IMR-90 (cell line): Measurements from ENCODE around the gene BCDIN3D. TPM values are rescaled to one million over a fixed set of nuclear protein-coding genes. Genes with fewer than 3 reads are reported as not detected.

Experiments used
- ATAC-seq: fragments of 200-7000 bp; cut with Tn5 transposase; 2 replicates; pipeline ENCODE4 v1.9.1; 2020; ENCODE audit warnings: low read depth, mild to moderate bottlenecking, moderate library complexity
- BruUV-seq: library from RNA; stranded (reverse); fragments of 400-500 nt; replicated peaks from 2 replicates; lab custom pipeline; 2021; lab: Mats Ljungman, UMichigan
- CTCF ChIA-PET: fragments of 300-600 bp; formaldehyde crosslinking; extraction: SDS; loops from one replicate; lab custom pipeline; 2021; ENCODE audit warnings: antibody characterized with exemption; lab: Yijun Ruan, JAX
- POLR2A ChIA-PET: fragments of 300-600 bp; sonication (Branson Sonifier 250); formaldehyde crosslinking; loops from one replicate; lab custom pipeline; 2022; ENCODE audit warnings: antibody characterized with exemption; ENCODE audit not compliant: unreplicated experiment; lab: Charles Lee
- DNase-seq: peaks from one replicate; pipeline ENCODE4 v3.0.0; 2013
- H2AFZ ChIP-seq: replicated peaks from 2 replicates; pipeline ENCODE3; 2013; ENCODE audit warnings: low read length, mild to moderate bottlenecking; ENCODE audit not compliant: poor library complexity
- H2AK5ac ChIP-seq: 2 replicates; pipeline ENCODE4 v1.6.1; 2013; ENCODE audit warnings: low read depth, low read length, inconsistent platforms
- H2AK9ac ChIP-seq: replicated peaks from 2 replicates; pipeline ENCODE3; 2013; ENCODE audit warnings: mild to moderate bottlenecking, low read depth, low read length, moderate library complexity; ENCODE audit not compliant: poor library complexity
- H2BK120ac ChIP-seq: 2 replicates; pipeline ENCODE4 v1.6.1; 2013; ENCODE audit warnings: low read depth, low read length, inconsistent platforms
- H2BK15ac ChIP-seq: 3 replicates; pipeline ENCODE4 v1.6.1; 2013; ENCODE audit warnings: low read depth, low read length, inconsistent platforms
- H2BK20ac ChIP-seq: 2 replicates; pipeline ENCODE4 v1.6.1; 2013; ENCODE audit warnings: low read depth, mild to moderate bottlenecking, inconsistent platforms, low read length, moderate library complexity
- H2BK5ac ChIP-seq: 2 replicates; pipeline ENCODE4 v1.6.1; 2013; ENCODE audit warnings: mild to moderate bottlenecking, low read depth, low read length, inconsistent platforms; ENCODE audit not compliant: poor library complexity, severe bottlenecking
- H3K14ac ChIP-seq: replicated peaks from 2 replicates; pipeline ENCODE4 v1.6.1; 2013; ENCODE audit warnings: low read depth, low read length, inconsistent platforms
- H3K18ac ChIP-seq: 2 replicates; pipeline ENCODE4 v1.6.1; 2013; ENCODE audit warnings: low read depth, low read length, control low read depth
- H3K23ac ChIP-seq: 2 replicates; pipeline ENCODE4 v1.6.1; 2013; ENCODE audit warnings: low read depth, low read length, inconsistent platforms
- H3K27ac ChIP-seq: 2 replicates; pipeline ENCODE4 v1.5.1; 2013; ENCODE audit warnings: mild to moderate bottlenecking, control low read depth, low read length; ENCODE audit not compliant: insufficient read depth
- H3K27me3 ChIP-seq: 2 replicates; pipeline ENCODE4 v1.6.1; 2013; ENCODE audit warnings: low read length; ENCODE audit not compliant: control insufficient read depth, insufficient read depth
- H3K36me3 ChIP-seq: 2 replicates; pipeline ENCODE4 v1.6.1; 2013; ENCODE audit warnings: low read length, mixed read lengths; ENCODE audit not compliant: control insufficient read depth, insufficient read depth
- H3K4ac ChIP-seq: 2 replicates; pipeline ENCODE4 v1.6.1; 2013; ENCODE audit warnings: low read depth, low read length, inconsistent platforms
- H3K4me1 ChIP-seq: 2 replicates; pipeline ENCODE4 v1.6.1; 2013; ENCODE audit warnings: low read length, mixed read lengths; ENCODE audit not compliant: control insufficient read depth, insufficient read depth
- H3K4me2 ChIP-seq: 2 replicates; pipeline ENCODE4 v1.6.1; 2013; ENCODE audit warnings: low read depth, mild to moderate bottlenecking, control low read depth, low read length, moderate library complexity
- H3K4me3 ChIP-seq: 2 replicates; pipeline ENCODE4 v1.5.1; 2013; ENCODE audit warnings: low read depth, mild to moderate bottlenecking, control low read depth, low read length, moderate library complexity; ENCODE audit not compliant: insufficient read depth
- H3K56ac ChIP-seq: 2 replicates; pipeline ENCODE4 v1.6.1; 2013; ENCODE audit warnings: low read length, inconsistent platforms; ENCODE audit not compliant: insufficient read depth; ENCODE audit errors: extremely low read depth
- H3K79me1 ChIP-seq, 2 experiments: 2 replicates each; pipeline ENCODE4 v1.6.1; 2013; ENCODE audit warnings: low read length in 2 of 2, inconsistent platforms in 1 of 2, low read depth in 1 of 2
- H3K9ac ChIP-seq: 2 replicates; pipeline ENCODE4 v1.6.1; 2013; ENCODE audit warnings: low read depth, low read length, control low read depth
- H3K9me1 ChIP-seq: 2 replicates; pipeline ENCODE4 v1.6.1; 2013; ENCODE audit warnings: low read length, inconsistent platforms; ENCODE audit not compliant: insufficient read depth
- H3K9me3 ChIP-seq: 2 replicates; pipeline ENCODE4 v1.6.1; 2013; ENCODE audit warnings: low read length; ENCODE audit not compliant: control insufficient read depth, insufficient read depth
- H4K20me1 ChIP-seq: 2 replicates; pipeline ENCODE4 v1.6.1; 2013; ENCODE audit warnings: low read length, inconsistent platforms; ENCODE audit not compliant: insufficient read depth
- H4K5ac ChIP-seq: 2 replicates; pipeline ENCODE4 v1.6.1; 2013; ENCODE audit warnings: mild to moderate bottlenecking, low read depth, low read length, control low read depth
- H4K8ac ChIP-seq, 2 experiments: 2 replicates each; pipeline ENCODE4 v1.6.1; 2013; ENCODE audit warnings: low read depth in 2 of 2, low read length in 2 of 2, control low read depth in 1 of 2, inconsistent platforms in 1 of 2
- H4K91ac ChIP-seq: 2 replicates; pipeline ENCODE4 v1.6.1; 2013; ENCODE audit warnings: low read depth, low read length, inconsistent platforms; ENCODE audit not compliant: insufficient read depth
- CEBPB ChIP-seq: IDR thresholded peaks from 2 replicates; pipeline ENCODE4 v1.6.1; 2012; ENCODE audit warnings: low read depth, low read length, improper control_type of control experiment
- CTCF ChIP-seq: conservative IDR thresholded peaks from 2 replicates; pipeline ENCODE4 v1.5.1; 2012; ENCODE audit warnings: mild to moderate bottlenecking, low read depth, low read length, improper control_type of control experiment
- ELK1 ChIP-seq: fragments of 150-350 bp; IDR thresholded peaks from 2 replicates; pipeline ENCODE4 v1.6.1; 2016; ENCODE audit warnings: low read depth, mild to moderate bottlenecking, low read length, moderate library complexity, borderline replicate concordance
- FOS ChIP-seq: fragments of 150-350 bp; IDR thresholded peaks from 2 replicates; pipeline ENCODE4 v1.6.1; 2016; ENCODE audit warnings: low read depth, low read length
- MAFK ChIP-seq: IDR thresholded peaks from 2 replicates; pipeline ENCODE4 v1.6.1; 2012; ENCODE audit warnings: low read depth, low read length, improper control_type of control experiment
- MXI1 ChIP-seq: IDR thresholded peaks from 2 replicates; pipeline ENCODE4 v1.6.1; 2012; ENCODE audit warnings: low read depth, mild to moderate bottlenecking, low read length, moderate library complexity, borderline replicate concordance
- NFE2L2 ChIP-seq: fragments of 150-350 bp; IDR thresholded peaks from 2 replicates; pipeline ENCODE4 v1.6.1; 2016; ENCODE audit warnings: low read depth, mild to moderate bottlenecking, low read length
- POLR2A ChIP-seq: IDR thresholded peaks from 2 replicates; pipeline ENCODE4 v1.6.1; 2012; ENCODE audit warnings: mild to moderate bottlenecking, low read depth, low read length
- RAD21 ChIP-seq: IDR thresholded peaks from 2 replicates; pipeline ENCODE4 v1.6.1; 2012; ENCODE audit warnings: low read length, improper control_type of control experiment
- RFX5 ChIP-seq: IDR thresholded peaks from 2 replicates; pipeline ENCODE4 v1.8.0; 2012; ENCODE audit warnings: low read depth, mild to moderate bottlenecking, low read length, moderate library complexity
- SMC3 ChIP-seq: fragments of 150-350 bp; IDR thresholded peaks from 2 replicates; pipeline ENCODE4 v1.6.1; 2016; ENCODE audit warnings: low read depth, mild to moderate bottlenecking, antibody characterized with exemption, low read length, moderate library complexity
- USF2 ChIP-seq: fragments of 150-350 bp; IDR thresholded peaks from 2 replicates; pipeline ENCODE4 v1.6.1; 2017; ENCODE audit warnings: mild to moderate bottlenecking, antibody characterized with exemption, low read length, low read depth
- WGBS, 2 experiments: methylation state at CpG; one replicate each; pipeline versions ENCODE4 v1.1.5 to v1.1.7; 2013; ENCODE audit warnings: missing lambda C conversion rate in 2 of 2; ENCODE audit not compliant: insufficient read length in 1 of 2; ENCODE audit errors: extremely low coverage in 2 of 2; 5-methylcytosine and 5-hydroxymethylcytosine counted together
- dilution Hi-C: fragments of 300-500 bp; cut with HindIII; formaldehyde crosslinking; loops from one replicate; pipeline ENCODE4 v1.14.3; 2018; ENCODE audit warnings: low sequenced_read_pairs; ENCODE audit not compliant: unreplicated experiment
- in situ Hi-C: fragments of 300-500 bp; cut with MboI; formaldehyde crosslinking; loops from 3 replicates; pipeline ENCODE4 v1.14.3; 2019; ENCODE audit warnings: low sequenced_read_pairs, inconsistent platforms, mixed read lengths
- intact Hi-C: fragments of 100-400 bp; cut with micrococcal nuclease; formaldehyde crosslinking; loops from 2 replicates; pipeline ENCODE4 v1.10.0; 2022
- polyA plus RNA-seq, 3 experiments: library from polyadenylated mRNA; depleted of rRNA; stranded (reverse); fragments of >200 nt; gene quantifications; 2 replicates each; pipeline ENCODE4 v1.2.3, GENCODE V29; 2012; ENCODE audit warnings: low replicate concordance in 1 of 3
- total RNA-seq: library from RNA; depleted of rRNA; stranded (reverse); fragments of >200 nt; gene quantifications from 2 replicates; pipeline ENCODE4 v1.2.3, GENCODE V29; 2012

BCDIN3D gene
- total and polyA plus RNA-seq, 2 of the 4 experiments (the other 2 are of a cell fraction): 2.3 TPM

DNA sequence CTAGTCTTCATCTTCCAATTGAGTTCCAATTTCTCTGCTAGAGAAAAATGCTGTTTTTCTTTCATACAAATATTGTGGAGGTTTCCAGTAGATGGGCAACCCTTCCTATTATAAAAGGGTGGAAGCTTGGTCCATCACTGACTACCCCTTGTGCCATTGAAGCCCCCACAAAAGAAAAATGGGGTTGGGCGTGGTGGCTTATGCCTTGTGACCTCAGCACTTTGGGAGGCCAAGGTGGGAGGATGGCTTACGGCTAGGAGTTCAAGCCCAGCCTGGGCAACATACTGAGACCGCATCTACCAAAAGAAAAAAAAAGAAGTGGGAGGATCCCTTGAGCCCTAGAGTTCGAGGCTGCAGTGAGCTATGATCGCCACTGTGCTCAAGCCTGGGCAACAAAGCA, 37.5 kb downstream of the BCDIN3D start:
- no peak overlapping the region for H3K23ac ChIP-seq

More for the DNA sequence above, 37.5 kb downstream of the BCDIN3D start:
- DNase-seq (no peak), ATAC-seq (no peak)
- no peak overlapping the region for H2BK5ac ChIP-seq
- H2BK20ac ChIP-seq: no peak overlapping the region
- WGBS, 2 experiments: 100% methylated on average over 2 of the region's 5 CpGs; no CpG with 5 or more reads in 1 of the 2 experiments
- no TSS peak for BruUV-seq
- dilution Hi-C loops (no loop called here), in situ Hi-C loops (no loop called here), intact Hi-C loops (no loop called here)
- H3K56ac ChIP-seq: no peak overlapping the region
- no peak overlapping the region for H3K27ac ChIP-seq
- no peak for TF ChIP-seq RAD21
- no peak for TF ChIP-seq USF2
- no peak for TF ChIP-seq CEBPB
- TF ChIP-seq RFX5: no peak
- TF ChIP-seq NFE2L2: no peak
- TF ChIP-seq MAFK: no peak
- TF ChIP-seq CTCF: no peak
- no peak for TF ChIP-seq FOS
- no peak for TF ChIP-seq ELK1
- no peak for TF ChIP-seq SMC3
- no peak for TF ChIP-seq MXI1
- TF ChIP-seq POLR2A: no peak
- peaks cover 18 to 60% of the 10 kb centered on the region in 2 experiments for H3K79me1 ChIP-seq
- H2AFZ ChIP-seq: no peak overlapping the region
- no peak overlapping the region for H3K9ac ChIP-seq
- H4K91ac ChIP-seq: no peak overlapping the region
- no peak overlapping the region for H3K4ac ChIP-seq
- POLR2A ChIA-PET: no interaction called here
- no peaks in the 10 kb centered on the region for H3K27me3 ChIP-seq
- no peak overlapping the region for H3K4me2 ChIP-seq
- H3K4me1 ChIP-seq: peaks cover 18% of the 10 kb centered on the region
- no peaks in the 10 kb centered on the region for H3K9me3 ChIP-seq
- no peak overlapping the region for H2AK5ac ChIP-seq
- H2AK9ac ChIP-seq: no peak overlapping the region
- H3K36me3 ChIP-seq: peaks cover 59% of the 10 kb centered on the region
- no peak overlapping the region for H3K14ac ChIP-seq
- no peak overlapping the region for H2BK15ac ChIP-seq
- peaks cover 61% of the 10 kb centered on the region for H4K20me1 ChIP-seq
- H2BK120ac ChIP-seq: no peak overlapping the region
- H3K18ac ChIP-seq: no peak overlapping the region
- no peak overlapping the region for H3K4me3 ChIP-seq
- no peak overlapping the region for H4K5ac ChIP-seq
- H3K9me1 ChIP-seq: peaks cover 6% of the 10 kb centered on the region; the same call in 1 of the 2 replicates
- no peak overlapping the region for H4K8ac ChIP-seq
- CTCF ChIA-PET: no interaction called here
